OCI-LY1 (cell line): Measurements from ENCODE around the gene PKN2.

Experiments
- EZH2 ChIP-seq: fragments of 200-600 bp; sonication (generic), shearing (Covaris generic); IDR thresholded peaks from 2 replicates; pipeline ENCODE4 v1.8.0; 2017; ENCODE audit warnings: borderline replicate concordance, mixed run types, mild to moderate bottlenecking, antibody characterized with exemption, low read length, moderate library complexity, mixed read lengths
- TF ChIP-seq, protein P1 (sequence below): fragments of 200-600 bp; sonication (generic), shearing (Covaris generic); IDR thresholded peaks from 2 replicates; pipeline ENCODE4 v1.5.1; 2017; ENCODE audit warnings: mild to moderate bottlenecking, antibody characterized with exemption, low read length, moderate library complexity, mixed read lengths

GRCh38 chr1:88791192-88791591 lies 107.1 kb downstream of the PKN2 start:
- TF ChIP-seq, protein P1, sequence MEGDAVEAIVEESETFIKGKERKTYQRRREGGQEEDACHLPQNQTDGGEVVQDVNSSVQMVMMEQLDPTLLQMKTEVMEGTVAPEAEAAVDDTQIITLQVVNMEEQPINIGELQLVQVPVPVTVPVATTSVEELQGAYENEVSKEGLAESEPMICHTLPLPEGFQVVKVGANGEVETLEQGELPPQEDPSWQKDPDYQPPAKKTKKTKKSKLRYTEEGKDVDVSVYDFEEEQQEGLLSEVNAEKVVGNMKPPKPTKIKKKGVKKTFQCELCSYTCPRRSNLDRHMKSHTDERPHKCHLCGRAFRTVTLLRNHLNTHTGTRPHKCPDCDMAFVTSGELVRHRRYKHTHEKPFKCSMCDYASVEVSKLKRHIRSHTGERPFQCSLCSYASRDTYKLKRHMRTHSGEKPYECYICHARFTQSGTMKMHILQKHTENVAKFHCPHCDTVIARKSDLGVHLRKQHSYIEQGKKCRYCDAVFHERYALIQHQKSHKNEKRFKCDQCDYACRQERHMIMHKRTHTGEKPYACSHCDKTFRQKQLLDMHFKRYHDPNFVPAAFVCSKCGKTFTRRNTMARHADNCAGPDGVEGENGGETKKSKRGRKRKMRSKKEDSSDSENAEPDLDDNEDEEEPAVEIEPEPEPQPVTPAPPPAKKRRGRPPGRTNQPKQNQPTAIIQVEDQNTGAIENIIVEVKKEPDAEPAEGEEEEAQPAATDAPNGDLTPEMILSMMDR: no peak
- no peak for TF ChIP-seq EZH2
